ENCODE data around the gene SLC44A5. TPM values are rescaled to one million over a fixed set of nuclear protein-coding genes. Genes with fewer than 3 reads are reported as not detected.
A peak's percentile ranks its signal among the peaks of the same experiment; 100 is the strongest.

The SLC44A5 gene
- total and polyA plus RNA-seq, 5 donors from 2014 or later, result 1.3 to 2.3 (median 1.5) TPM; not detected in 1

GRCh38 chr1:75293270-75293669, 317.6 kb downstream of the SLC44A5 start:
- H3K9me3 ChIP-seq (ENCODE audit: control insufficient read depth in 2 of 2, low read length in 2 of 2), result no peaks in the 10 kb centered on the region
- no peaks in the 10 kb centered on the region for H3K27me3 ChIP-seq (ENCODE audit: control insufficient read depth, insufficient read depth, low read length)
- Mint-ChIP-seq H3K9me3 (peaks cover 0 to 7% (median 4%) of the 10 kb centered on the region in 7 donors), H3K4me1 (no peaks in the 10 kb centered on the region), H3K27me3 (no peaks in the 10 kb centered on the region), H3K4me3 (no peak overlapping the region), H3K36me3 (no peaks in the 10 kb centered on the region), H3K27ac (no peak overlapping the region)
- no peaks in the 10 kb centered on the region for H3K36me3 ChIP-seq (ENCODE audit: control insufficient read depth, insufficient read depth, low read length)
- H3K4me1 ChIP-seq (ENCODE audit: control insufficient read depth, insufficient read depth, low read length, poor library complexity, severe bottlenecking), result no peaks in the 10 kb centered on the region
- no peak overlapping the region for H3K27ac ChIP-seq (ENCODE audit: insufficient read depth, low read length, poor library complexity, severe bottlenecking)
- no peak overlapping the region for H3K4me3 ChIP-seq (ENCODE audit: low read depth, low read length)
- ATAC-seq (ENCODE audit: low read depth in 2 of 2) (no peak), DNase-seq (no peak)

- H3K36me3 ChIP-seq (ENCODE audit: control insufficient read depth, insufficient read depth, low read length), result no peaks in the 10 kb centered on the region
- no peaks in the 10 kb centered on the region for H3K4me1 ChIP-seq (ENCODE audit: control insufficient read depth, insufficient read depth, low read length, poor library complexity, severe bottlenecking)
- H3K9me3 Mint-ChIP-seq, result peaks cover 0 to 11% (median 4%) of the 10 kb centered on the region in 7 donors
- H3K27ac ChIP-seq (ENCODE audit: insufficient read depth, low read length, poor library complexity, severe bottlenecking), result no peak overlapping the region
- H3K27me3 Mint-ChIP-seq, result no peaks in the 10 kb centered on the region
- no peak for DNase-seq
- H3K4me3 Mint-ChIP-seq, result no peak overlapping the region
- H3K27me3 ChIP-seq (ENCODE audit: control insufficient read depth, insufficient read depth, low read length), result no peaks in the 10 kb centered on the region
- H3K4me1 Mint-ChIP-seq, result no peaks in the 10 kb centered on the region
- no peak overlapping the region for H3K27ac Mint-ChIP-seq
- no peak for ATAC-seq (ENCODE audit: low read depth in 2 of 2)
- H3K4me3 ChIP-seq (ENCODE audit: low read depth, low read length), result no peak overlapping the region
- H3K36me3 Mint-ChIP-seq, result no peaks in the 10 kb centered on the region
- no peaks in the 10 kb centered on the region for H3K9me3 ChIP-seq (ENCODE audit: control insufficient read depth in 2 of 2, low read length in 2 of 2)
Observed at GRCh38 chr1:75292013-75292412, 318.9 kb downstream of the SLC44A5 start.

- no peak overlapping the region for H3K27ac Mint-ChIP-seq
- no peaks in the 10 kb centered on the region for H3K27me3 ChIP-seq (ENCODE audit: control insufficient read depth, insufficient read depth, low read length)
- H3K4me3 ChIP-seq (ENCODE audit: low read depth, low read length), result no peak overlapping the region
- DNase-seq, result no peak
- H3K27me3 Mint-ChIP-seq, result no peaks in the 10 kb centered on the region
- no peaks in the 10 kb centered on the region for H3K9me3 ChIP-seq (ENCODE audit: control insufficient read depth in 2 of 2, low read length in 2 of 2)
- no peak overlapping the region for H3K27ac ChIP-seq (ENCODE audit: insufficient read depth, low read length, poor library complexity, severe bottlenecking)
- peaks cover 0 to 2% (median 0%) of the 10 kb centered on the region in 7 donors for H3K9me3 Mint-ChIP-seq
- no peaks in the 10 kb centered on the region for H3K4me1 ChIP-seq (ENCODE audit: control insufficient read depth, insufficient read depth, low read length, poor library complexity, severe bottlenecking)
- no peak for ATAC-seq (ENCODE audit: low read depth in 2 of 2)
- H3K4me3 Mint-ChIP-seq, result no peak overlapping the region
- H3K4me1 Mint-ChIP-seq, result no peaks in the 10 kb centered on the region
- H3K36me3 ChIP-seq (ENCODE audit: control insufficient read depth, insufficient read depth, low read length), result no peaks in the 10 kb centered on the region
- no peaks in the 10 kb centered on the region for H3K36me3 Mint-ChIP-seq
Observed at GRCh38 chr1:75276385-75276784, 334.5 kb downstream of the SLC44A5 start.

GRCh38 chr1:75275631-75276030, 335.3 kb downstream of the SLC44A5 start:
- no peaks in the 10 kb centered on the region for H3K27me3 ChIP-seq (ENCODE audit: control insufficient read depth, insufficient read depth, low read length)

GRCh38 chr1:75274920-75275506, 335.9 kb downstream of the SLC44A5 start:
- DNase-seq, result no peak
- H3K4me1 Mint-ChIP-seq, result no peaks in the 10 kb centered on the region
- no peak overlapping the region for H3K27ac Mint-ChIP-seq
- Histone ChIP-seq H3K4me1 (ENCODE audit: control insufficient read depth, insufficient read depth, low read length, poor library complexity, severe bottlenecking) (no peaks in the 10 kb centered on the region), H3K9me3 (ENCODE audit: control insufficient read depth in 2 of 2, low read length in 2 of 2) (no peaks in the 10 kb centered on the region), H3K4me3 (ENCODE audit: low read depth, low read length) (no peak overlapping the region), H3K27ac (ENCODE audit: insufficient read depth, low read length, poor library complexity, severe bottlenecking) (no peak overlapping the region), H3K36me3 (ENCODE audit: control insufficient read depth, insufficient read depth, low read length) (no peaks in the 10 kb centered on the region), H3K27me3 (ENCODE audit: control insufficient read depth, insufficient read depth, low read length) (no peaks in the 10 kb centered on the region)
- peaks cover 0 to 4% (median 0%) of the 10 kb centered on the region in 7 donors for H3K9me3 Mint-ChIP-seq
- H3K4me3 Mint-ChIP-seq, result no peak overlapping the region
- no peak for ATAC-seq (ENCODE audit: low read depth in 2 of 2)
- no peaks in the 10 kb centered on the region for H3K27me3 Mint-ChIP-seq
- H3K36me3 Mint-ChIP-seq, result no peaks in the 10 kb centered on the region

More at GRCh38 chr1:75275631-75276030, 335.3 kb downstream of the SLC44A5 start:
- H3K9me3 ChIP-seq (ENCODE audit: control insufficient read depth in 2 of 2, low read length in 2 of 2), result no peaks in the 10 kb centered on the region
- no peak for DNase-seq
- no peak overlapping the region for H3K4me3 ChIP-seq (ENCODE audit: low read depth, low read length)
- no peaks in the 10 kb centered on the region for H3K27me3 Mint-ChIP-seq
- no peak for ATAC-seq (ENCODE audit: low read depth in 2 of 2)
- H3K9me3 Mint-ChIP-seq, result peaks cover 0 to 4% (median 0%) of the 10 kb centered on the region in 7 donors
- no peaks in the 10 kb centered on the region for H3K36me3 Mint-ChIP-seq
- no peaks in the 10 kb centered on the region for H3K36me3 ChIP-seq (ENCODE audit: control insufficient read depth, insufficient read depth, low read length)
- H3K27ac ChIP-seq (ENCODE audit: insufficient read depth, low read length, poor library complexity, severe bottlenecking), result no peak overlapping the region
- no peak overlapping the region for H3K27ac Mint-ChIP-seq
- no peaks in the 10 kb centered on the region for H3K4me1 Mint-ChIP-seq
- no peaks in the 10 kb centered on the region for H3K4me1 ChIP-seq (ENCODE audit: control insufficient read depth, insufficient read depth, low read length, poor library complexity, severe bottlenecking)
- no peak overlapping the region for H3K4me3 Mint-ChIP-seq

GRCh38 chr1:75273110-75273509, 337.8 kb downstream of the SLC44A5 start:
- Mint-ChIP-seq H3K4me1 (no peaks in the 10 kb centered on the region), H3K36me3 (no peaks in the 10 kb centered on the region), H3K4me3 (no peak overlapping the region), H3K9me3 (peaks cover 0 to 4% (median 0%) of the 10 kb centered on the region in 7 donors), H3K27ac (no peak overlapping the region), H3K27me3 (no peaks in the 10 kb centered on the region)
- H3K27me3 ChIP-seq (ENCODE audit: control insufficient read depth, insufficient read depth, low read length), result no peaks in the 10 kb centered on the region
- no peak overlapping the region for H3K27ac ChIP-seq (ENCODE audit: insufficient read depth, low read length, poor library complexity, severe bottlenecking)
- no peaks in the 10 kb centered on the region for H3K36me3 ChIP-seq (ENCODE audit: control insufficient read depth, insufficient read depth, low read length)
- H3K9me3 ChIP-seq (ENCODE audit: control insufficient read depth in 2 of 2, low read length in 2 of 2), result no peaks in the 10 kb centered on the region
- no peak for ATAC-seq (ENCODE audit: low read depth in 2 of 2)
- H3K4me3 ChIP-seq (ENCODE audit: low read depth, low read length), result no peak overlapping the region
- no peak for DNase-seq
- no peaks in the 10 kb centered on the region for H3K4me1 ChIP-seq (ENCODE audit: control insufficient read depth, insufficient read depth, low read length, poor library complexity, severe bottlenecking)

GRCh38 chr1:75265792-75266191, 345.1 kb downstream of the SLC44A5 start:
- Histone ChIP-seq H3K4me1 (ENCODE audit: control insufficient read depth, insufficient read depth, low read length, poor library complexity, severe bottlenecking) (no peaks in the 10 kb centered on the region), H3K4me3 (ENCODE audit: low read depth, low read length) (no peak overlapping the region), H3K27me3 (ENCODE audit: control insufficient read depth, insufficient read depth, low read length) (no peaks in the 10 kb centered on the region), H3K27ac (ENCODE audit: insufficient read depth, low read length, poor library complexity, severe bottlenecking) (no peak overlapping the region), H3K9me3 (ENCODE audit: control insufficient read depth in 2 of 2, low read length in 2 of 2) (peaks cover 0 to 2% of the 10 kb centered on the region in 2 experiments), H3K36me3 (ENCODE audit: control insufficient read depth, insufficient read depth, low read length) (no peaks in the 10 kb centered on the region)
- Mint-ChIP-seq H3K9me3 (peaks cover 0 to 5% (median 0%) of the 10 kb centered on the region in 7 donors), H3K4me3 (no peak overlapping the region), H3K27me3 (no peaks in the 10 kb centered on the region), H3K27ac (no peak overlapping the region), H3K4me1 (no peaks in the 10 kb centered on the region), H3K36me3 (no peaks in the 10 kb centered on the region)
- no peak for ATAC-seq (ENCODE audit: low read depth in 2 of 2)
- peak in 2 of 3 donors; percentile 8 to 27 for DNase-seq

GRCh38 chr1:75264112-75264511, 346.8 kb downstream of the SLC44A5 start:
- ATAC-seq (ENCODE audit: low read depth in 2 of 2) (no peak), DNase-seq (no peak)
- no peaks in the 10 kb centered on the region for H3K4me1 ChIP-seq (ENCODE audit: control insufficient read depth, insufficient read depth, low read length, poor library complexity, severe bottlenecking)
- H3K27me3 ChIP-seq (ENCODE audit: control insufficient read depth, insufficient read depth, low read length), result no peaks in the 10 kb centered on the region
- Mint-ChIP-seq H3K27me3 (no peaks in the 10 kb centered on the region), H3K36me3 (no peaks in the 10 kb centered on the region), H3K27ac (no peak overlapping the region), H3K9me3 (peaks cover 0 to 5% (median 2%) of the 10 kb centered on the region in 7 donors), H3K4me3 (no peak overlapping the region), H3K4me1 (no peaks in the 10 kb centered on the region)
- peaks cover 0 to 2% of the 10 kb centered on the region in 2 experiments for H3K9me3 ChIP-seq (ENCODE audit: control insufficient read depth in 2 of 2, low read length in 2 of 2)
- H3K27ac ChIP-seq (ENCODE audit: insufficient read depth, low read length, poor library complexity, severe bottlenecking), result no peak overlapping the region
- H3K36me3 ChIP-seq (ENCODE audit: control insufficient read depth, insufficient read depth, low read length), result no peaks in the 10 kb centered on the region
- H3K4me3 ChIP-seq (ENCODE audit: low read depth, low read length), result no peak overlapping the region

Data from CD4-positive, CD25-positive, alpha-beta regulatory T cell (primary cell).